Muscle of back (tissue), 11 donors: ENCODE measurements around the gene GANC. TPM values are rescaled to one million over a fixed set of nuclear protein-coding genes. Genes with fewer than 3 reads are reported as not detected.

ENCODE experiments used
- DNase-seq, 3 donors: peaks; one replicate each; pipeline versions ENCODE4 v3.0.0 to v3.0.0-alpha.2; 2013
- polyA plus RNA-seq, 10 donors: library from polyadenylated mRNA; unstranded; fragments of 120-200 nt; gene quantifications; one replicate each; pipeline ENCODE4 v1.2.1, GENCODE V29; 2013; ENCODE audit not compliant: insufficient read length in 10 of 10

GANC gene
- polyA plus RNA-seq, 10 donors, result 12.6 to 19.9 (median 14.4) TPM

GRCh38 chr15:42343596-42344232 is 70.7 kb downstream of the GANC start:
- no peak for DNase-seq

GRCh38 chr15:42344763-42345162 is 71.8 kb downstream of the GANC start:
- peak in 1 of 3 donors; percentile 55 for DNase-seq

DNA sequence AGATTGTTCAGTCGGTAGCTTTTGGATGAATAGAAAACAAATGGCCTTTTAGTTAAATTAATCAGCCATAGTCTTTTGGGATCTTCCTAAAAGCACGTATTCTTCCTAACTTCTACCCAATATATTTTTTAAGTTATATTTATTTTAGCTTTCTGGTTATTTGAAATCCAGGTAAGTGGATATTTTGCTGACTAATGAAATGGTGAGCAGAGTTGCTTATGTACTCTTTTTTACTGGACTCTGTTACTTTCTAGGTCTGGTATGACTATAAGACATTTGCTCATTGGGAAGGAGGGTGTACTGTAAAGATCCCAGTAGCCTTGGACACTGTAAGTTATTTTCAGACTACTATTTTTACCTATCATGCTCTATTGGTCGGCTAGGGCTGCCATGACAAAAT is 72.5 kb downstream of the GANC start:
- DNase-seq, result no peak

- peak in 1 of 3 donors; percentile 74 for DNase-seq
Measured at GRCh38 chr15:42348083-42348482, 75.1 kb downstream of the GANC start.

GRCh38 chr15:42349186-42349585 is 76.2 kb downstream of the GANC start:
- DNase-seq, result no peak

DNA sequence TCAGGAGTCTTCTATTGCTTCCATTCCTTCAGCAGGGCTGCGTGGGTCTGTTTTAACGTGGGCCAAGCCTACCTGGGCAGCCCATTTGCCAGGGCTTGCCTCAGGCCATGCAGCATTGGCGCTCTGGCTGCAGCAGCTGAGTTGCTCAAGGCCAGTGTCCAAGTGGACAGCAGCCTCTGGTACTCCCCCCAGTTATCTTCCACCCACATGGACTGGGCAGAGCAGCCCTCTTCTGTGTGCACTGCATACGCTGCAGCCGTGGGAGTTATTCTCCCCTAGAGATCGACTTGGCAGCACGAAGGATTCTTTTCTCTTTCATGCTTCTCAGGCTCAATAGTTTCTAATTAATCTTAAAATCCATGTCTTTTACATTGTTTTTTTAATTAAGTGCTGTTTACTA is 79.4 kb downstream of the GANC start:
- no peak for DNase-seq

DNA sequence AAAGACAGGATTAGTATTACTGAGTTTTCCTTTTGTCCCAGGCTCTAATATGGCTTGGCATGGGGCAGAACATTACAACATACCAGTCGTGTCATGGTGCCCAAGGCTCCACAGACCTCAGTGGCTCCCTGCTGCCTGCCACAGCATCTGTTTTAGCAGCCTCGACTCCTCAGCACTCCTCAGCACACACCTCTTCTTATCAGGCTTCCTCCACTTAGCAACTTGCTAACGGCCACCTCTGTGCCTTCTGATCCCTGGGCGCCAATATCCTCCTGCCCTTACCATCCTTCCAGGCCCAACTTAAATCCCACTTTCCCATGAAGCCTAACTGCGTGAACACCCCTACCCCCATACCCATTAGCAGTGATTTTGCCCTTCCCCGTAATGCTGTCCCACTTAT is 80.1 kb downstream of the GANC start:
- DNase-seq, result no peak

- no peak for DNase-seq
Measured at GRCh38 chr15:42354824-42355223, 81.8 kb downstream of the GANC start.

DNA sequence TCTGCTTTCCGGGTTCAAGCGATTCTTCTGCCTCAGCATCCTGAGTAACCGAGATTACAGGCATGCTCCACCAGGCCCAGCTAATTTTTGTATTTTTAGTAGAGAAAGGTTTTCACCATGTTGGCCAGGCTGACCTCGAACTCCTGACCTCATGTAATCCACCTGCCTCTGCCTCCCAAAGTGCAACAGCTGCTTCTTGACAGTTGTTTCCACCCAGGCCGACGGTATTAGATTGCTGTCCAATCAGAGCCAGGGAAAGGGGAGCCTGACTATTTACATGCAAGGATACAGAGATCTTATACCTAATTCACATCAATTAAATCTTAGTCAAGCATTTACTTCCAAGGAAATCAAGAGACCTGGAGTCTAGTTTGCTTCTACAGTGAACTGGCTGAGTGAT is 82.3 kb downstream of the GANC start:
- no peak for DNase-seq

- peak in 1 of 3 donors; percentile 19 for DNase-seq
Measured at GRCh38 chr15:42356851-42357250, 83.8 kb downstream of the GANC start.

GRCh38 chr15:42358141-42358540 is 85.1 kb downstream of the GANC start:
- no peak for DNase-seq

GRCh38 chr15:42359249-42359648 is 86.2 kb downstream of the GANC start, which contains the start of gene CAPN3:
CAPN3 (plus strand) TSS chr15:42359501; CDS start chr15:42359806, 305 bp downstream.
- DNase-seq, result peak in 2 of 3 donors; percentile 16 to 21

GRCh38 chr15:42359985-42360384 is 87.0 kb downstream of the GANC start:
- DNase-seq, result peak in 1 of 3 donors; percentile 12

DNA sequence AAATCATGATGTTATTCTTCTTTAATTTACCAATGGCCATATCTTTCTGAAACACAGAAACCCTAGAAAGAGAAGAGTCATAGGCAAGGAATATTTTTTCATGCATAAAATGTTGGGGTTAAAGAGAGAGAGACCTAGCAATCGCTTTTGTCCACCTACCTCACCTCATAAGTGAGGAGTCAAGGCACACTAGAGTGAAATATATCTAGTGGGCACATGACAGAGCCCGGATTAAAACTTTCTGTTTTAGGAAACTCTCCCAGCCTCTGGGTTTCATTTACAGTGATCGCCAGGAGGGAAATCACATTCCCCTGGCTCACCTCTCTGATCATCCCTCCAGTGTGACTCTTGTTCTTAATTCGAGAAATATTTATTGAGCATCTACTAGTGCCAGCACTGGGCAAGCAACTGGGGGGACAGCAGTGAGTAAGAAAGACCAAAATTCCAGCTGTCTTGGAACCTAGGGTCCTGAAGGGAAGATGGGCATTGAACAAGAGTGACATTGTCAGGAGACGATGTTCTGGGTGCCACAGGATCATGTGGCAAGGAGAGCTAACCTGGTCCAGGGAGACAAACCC is 87.6 kb downstream of the GANC start:
- DNase-seq, result no peak

- no peak for DNase-seq
Measured at GRCh38 chr15:42363487-42363886, 90.5 kb downstream of the GANC start.

DNA sequence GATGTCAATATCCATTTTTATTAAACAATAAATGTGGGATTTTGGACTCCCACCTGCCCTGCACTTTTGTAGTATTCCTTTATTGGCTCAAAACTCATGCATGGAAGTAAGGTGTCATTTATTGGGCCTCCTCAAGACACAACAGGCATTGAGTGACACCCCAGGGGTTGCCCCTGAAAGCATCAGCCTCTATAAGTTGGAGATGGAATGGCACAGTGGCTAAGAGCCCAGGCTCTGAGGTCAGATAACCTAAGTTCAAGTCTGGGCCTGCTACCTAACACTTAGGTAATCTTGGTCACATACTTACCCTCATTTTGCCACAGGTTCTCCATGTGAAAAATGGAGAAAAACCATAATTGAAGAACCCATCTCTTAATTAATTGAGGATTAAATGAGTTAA is 90.9 kb downstream of the GANC start:
- no peak for DNase-seq

GRCh38 chr15:42364529-42364928 is 91.5 kb downstream of the GANC start:
- DNase-seq, result peak in 1 of 3 donors; percentile 13

- DNase-seq, result no peak
Measured at GRCh38 chr15:42365921-42366550, 93.0 kb downstream of the GANC start.

DNA sequence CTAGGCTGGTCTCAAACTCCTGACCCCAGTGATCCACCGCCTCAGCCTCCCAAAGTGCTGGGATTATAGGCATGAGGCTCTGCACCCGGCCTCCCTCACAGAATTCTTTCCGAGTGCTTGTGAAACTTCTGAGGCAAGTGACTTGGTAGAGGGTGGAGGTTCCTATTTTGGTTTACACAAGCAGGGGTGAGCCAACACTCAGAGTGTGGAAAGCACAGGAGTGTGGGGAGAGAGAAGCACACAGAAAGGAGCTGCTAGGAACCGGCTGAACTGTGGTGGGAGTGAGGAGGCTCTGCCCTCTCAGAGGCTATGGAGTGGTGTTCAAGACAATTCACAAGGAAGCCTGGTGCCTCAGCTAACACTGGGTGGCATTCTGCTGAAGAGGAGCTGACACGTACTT is 94.0 kb downstream of the GANC start:
- no peak for DNase-seq

- DNase-seq, result no peak
Measured at GRCh38 chr15:42368096-42368495, 95.1 kb downstream of the GANC start.

DNA sequence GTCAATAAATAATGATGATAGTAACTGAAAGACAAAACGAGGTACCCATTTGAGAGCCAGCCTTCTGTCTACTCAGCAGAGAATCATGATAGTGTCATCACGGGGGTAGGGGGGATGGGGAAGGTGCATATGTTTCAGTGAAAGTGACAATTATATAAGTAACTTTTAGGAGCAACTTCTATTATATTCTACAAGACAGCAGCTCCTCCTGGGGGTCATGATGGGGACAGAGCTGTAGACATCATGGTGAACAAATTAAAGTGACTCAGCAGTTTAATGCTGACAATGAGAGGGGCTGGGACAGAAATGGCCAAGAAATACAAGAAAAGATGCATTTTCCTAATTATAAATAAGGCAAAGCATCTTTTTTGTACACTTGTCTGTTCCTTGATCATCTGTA is 98.1 kb downstream of the GANC start:
- no peak for DNase-seq

GRCh38 chr15:42373274-42373673 is 100.3 kb downstream of the GANC start:
- DNase-seq, result peak in 1 of 3 donors; percentile 37

DNA sequence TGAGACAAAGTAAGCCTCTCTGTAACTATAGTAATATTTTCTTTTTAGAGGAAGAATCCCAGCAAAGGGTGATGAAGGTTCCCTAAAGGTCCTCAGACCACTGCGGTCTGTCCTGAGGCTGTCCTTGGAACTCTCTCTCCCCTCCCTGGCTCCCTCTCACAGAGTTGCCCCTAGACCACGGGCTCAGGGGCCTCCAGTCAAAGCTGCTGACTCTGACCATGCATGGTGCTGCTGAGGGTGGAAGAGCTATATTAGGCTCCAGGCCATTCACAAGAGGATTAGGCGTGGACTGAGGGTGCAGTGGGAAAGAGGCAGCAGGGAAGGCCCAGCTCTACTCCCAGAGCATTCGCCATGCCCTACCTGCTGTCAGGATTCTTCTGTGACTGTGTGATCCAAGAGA is 100.9 kb downstream of the GANC start:
- no peak for DNase-seq
